HG02938 (cell line): ENCODE measurements around the gene NKD2.
"Not testable (repeated sequence)": the region's sequence is repeated elsewhere in the genome, so short reads cannot be mapped to it uniquely, and the experiment has no call there.

Experiments used
- ATAC-seq: cut with Tn5 transposase; IDR thresholded peaks from one replicate; pipeline ENCODE4 v1.9.1; 2021; ENCODE audit warnings: mild to moderate bottlenecking, moderate library complexity; ENCODE audit not compliant: unreplicated experiment

Gene NKD2

GRCh38 chr5:999032-999501 lies 9.5 kb upstream of the NKD2 start:
- ATAC-seq, result no peak

DNA sequence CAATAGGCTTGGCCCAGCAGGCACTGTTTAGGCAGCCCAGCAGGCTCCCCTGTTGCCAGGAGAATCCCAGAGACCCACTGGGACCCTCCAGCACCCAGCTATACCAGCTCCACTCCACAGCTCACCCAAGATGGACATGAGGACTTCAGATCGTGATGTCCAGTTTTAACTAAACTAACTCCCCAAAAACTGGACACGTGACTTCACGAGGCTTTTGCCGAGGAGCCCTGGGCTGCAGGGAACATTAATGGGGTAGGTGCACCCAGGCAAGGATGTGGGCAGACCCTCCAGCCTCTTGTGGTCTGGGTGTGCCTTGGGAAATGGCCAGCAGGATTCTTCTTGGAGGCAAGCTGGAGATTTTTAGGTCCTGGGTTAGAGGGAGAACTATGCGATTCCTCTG lies 8.9 kb upstream of the NKD2 start:
- ATAC-seq, result no peak

DNA sequence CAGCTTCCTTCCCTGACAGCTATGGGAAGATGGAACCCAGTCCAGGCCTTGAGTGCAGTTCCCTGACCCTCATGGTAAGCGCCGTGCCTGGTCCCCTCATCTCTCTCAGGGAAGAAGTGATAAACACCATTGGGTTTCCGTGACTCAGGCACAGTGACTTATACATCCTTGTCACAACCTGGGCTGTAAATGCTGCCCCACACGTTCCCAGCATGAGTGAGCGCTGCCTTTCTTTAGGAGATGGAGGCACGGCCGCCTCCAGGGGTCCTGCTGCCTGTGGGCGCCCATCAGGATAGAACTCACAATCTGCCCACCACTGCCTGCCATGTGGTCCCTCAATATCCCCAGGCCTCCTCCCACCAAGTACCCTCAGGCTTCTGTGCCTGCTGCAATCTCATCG lies 8.3 kb upstream of the NKD2 start:
- ATAC-seq, result no peak

DNA sequence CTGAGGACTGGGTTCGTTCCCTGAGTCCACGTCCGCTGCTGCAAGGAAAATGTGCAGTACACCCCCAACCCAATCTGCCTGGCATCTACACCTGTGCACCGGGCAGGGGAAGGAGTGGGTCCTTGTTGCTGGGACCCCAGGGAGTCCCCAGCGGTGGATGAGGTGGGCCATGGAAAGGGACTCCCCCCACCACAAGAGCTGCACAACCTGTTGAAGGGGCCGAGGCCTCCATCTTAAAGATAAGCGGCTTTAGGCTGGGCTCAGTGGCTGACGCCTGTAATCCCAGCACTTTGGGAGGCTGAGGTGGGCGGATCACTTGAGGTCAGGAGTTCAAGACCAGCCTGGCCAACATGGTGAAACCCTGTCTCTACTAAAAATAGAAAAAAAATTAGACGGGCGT lies 7.8 kb upstream of the NKD2 start:
- ATAC-seq, result not testable (repeated sequence)

DNA sequence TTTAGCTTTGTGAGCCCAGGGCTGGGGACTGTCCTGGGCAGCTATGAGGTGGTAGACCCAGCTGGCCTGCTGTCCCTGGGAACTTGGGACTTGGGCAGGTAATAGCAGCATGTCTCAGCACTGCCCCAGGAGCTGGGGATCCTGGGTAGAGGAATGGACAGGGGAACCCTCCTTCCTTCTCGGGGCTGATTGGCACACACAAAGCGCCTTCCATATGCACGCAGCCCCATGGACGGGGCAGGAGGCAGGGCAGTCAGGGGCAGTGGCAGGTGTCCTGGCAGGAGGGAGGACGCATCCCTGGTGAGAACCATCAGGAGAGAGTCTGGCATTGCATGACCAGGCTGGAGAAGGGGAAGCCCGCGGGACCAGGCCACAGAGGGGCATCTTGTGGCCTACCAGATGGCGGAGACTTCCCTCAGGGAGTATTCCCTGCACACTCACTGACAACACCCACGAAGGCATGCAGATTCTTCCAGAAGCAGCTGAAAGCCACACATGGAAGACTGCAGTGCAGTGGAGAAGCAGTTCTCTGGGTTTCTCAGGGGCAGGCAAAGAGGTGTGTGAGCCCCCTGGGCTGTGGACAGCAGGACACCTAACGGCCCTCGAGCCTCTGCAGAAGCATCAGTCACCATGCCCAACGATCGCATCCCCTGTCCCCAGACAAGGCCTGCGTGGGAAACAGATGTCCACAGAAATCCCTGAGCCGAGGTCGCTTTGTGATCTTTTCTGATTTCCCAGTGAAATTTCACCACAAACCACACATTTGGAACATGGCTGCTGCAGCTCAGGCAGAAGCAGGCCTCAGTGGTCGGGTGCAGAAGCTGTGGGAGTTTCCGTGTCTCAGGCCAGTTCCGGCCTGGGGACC lies 7.0 kb upstream of the NKD2 start:
- no peak for ATAC-seq

DNA sequence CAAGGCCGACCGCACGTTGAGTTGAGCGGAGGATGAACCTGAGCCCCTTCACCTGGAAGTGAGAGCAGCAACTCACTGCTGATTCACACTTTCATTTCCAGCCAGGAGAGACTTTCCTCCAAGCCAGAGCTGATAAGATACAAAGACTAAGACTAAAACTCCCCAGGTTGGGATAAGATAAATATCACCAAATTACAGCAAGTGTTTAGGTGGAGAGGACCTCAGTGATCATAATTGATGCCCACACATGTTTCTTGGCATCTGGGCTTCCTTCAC lies 6.4 kb upstream of the NKD2 start:
- ATAC-seq, result no peak

- no peak for ATAC-seq
Measured at GRCh38 chr5:1002836-1003235, 5.8 kb upstream of the NKD2 start.

DNA sequence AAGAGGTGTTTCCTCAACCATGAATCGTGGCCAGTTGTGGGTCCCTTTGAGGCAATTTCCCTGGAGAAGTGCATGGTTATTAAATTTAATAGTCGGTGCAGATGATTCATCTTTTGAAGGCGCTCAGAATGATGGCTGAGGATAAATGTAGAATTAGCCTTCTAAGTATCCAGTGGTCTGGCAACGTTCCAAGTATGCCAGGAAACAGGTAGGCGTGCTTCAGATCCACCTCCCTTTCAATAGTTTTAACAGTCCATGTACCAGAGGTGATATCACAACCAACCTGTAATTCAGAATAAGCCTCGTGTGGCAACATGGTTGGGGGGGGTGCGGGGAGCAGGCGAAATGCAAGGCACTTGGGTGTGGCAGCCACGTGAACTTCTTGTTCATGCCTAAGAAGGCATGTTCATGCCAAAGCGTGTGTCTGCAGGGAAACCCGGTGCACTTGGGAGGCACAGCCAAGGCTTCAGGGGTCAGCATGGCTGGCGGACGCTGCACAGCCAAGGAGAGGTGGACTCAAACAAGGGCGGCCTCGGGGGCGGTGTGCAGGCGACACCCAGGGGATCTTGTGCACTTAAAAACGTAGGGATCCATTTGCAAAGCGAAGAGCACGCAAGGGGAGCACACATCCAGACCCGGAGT lies 5.2 kb upstream of the NKD2 start:
- no peak for ATAC-seq

- no peak for ATAC-seq
Measured at GRCh38 chr5:1004461-1005248, 3.9 kb upstream of the NKD2 start.

GRCh38 chr5:1005249-1005851 lies 3.3 kb upstream of the NKD2 start:
- no peak for ATAC-seq

DNA sequence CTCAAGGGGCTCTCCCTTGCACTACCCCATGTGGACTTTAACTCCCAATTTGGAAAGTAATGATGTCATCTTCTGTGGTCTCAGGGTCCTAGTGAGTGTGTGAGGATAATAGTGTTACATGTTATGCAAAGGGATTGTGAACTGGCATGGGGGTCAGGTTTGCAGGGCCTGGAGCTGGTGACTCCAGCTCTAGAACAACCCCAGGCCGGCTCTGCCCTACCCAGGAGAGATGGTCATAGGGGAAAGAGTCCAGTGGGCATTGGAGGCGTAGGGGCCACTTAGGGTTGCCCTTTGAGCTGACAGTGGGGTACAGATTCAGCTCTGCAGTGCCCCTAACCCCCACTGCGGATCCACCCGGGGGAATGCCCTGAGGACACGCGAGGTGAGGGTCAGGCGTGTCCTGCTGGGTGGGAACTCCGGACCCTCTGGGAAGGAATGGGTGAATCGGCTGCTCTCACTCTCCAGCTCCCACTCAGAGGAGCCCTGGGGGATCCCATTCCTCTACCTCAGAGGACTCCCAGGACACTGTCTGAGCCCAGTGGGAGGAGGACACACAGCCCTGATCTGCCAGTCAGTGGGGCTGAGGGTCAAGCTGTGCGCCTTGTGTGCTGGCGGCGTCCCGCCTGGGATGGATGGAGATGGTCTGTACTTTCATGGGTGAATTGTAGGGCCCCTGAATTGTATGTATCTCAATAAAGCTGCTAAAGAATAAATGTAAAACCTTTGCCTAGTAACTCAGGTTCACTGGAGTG lies 2.5 kb upstream of the NKD2 start:
- ATAC-seq, result no peak

- no peak for ATAC-seq
Measured at GRCh38 chr5:1006656-1007071, 1.9 kb upstream of the NKD2 start.

GRCh38 chr5:1007221-1007680 lies 1.4 kb upstream of the NKD2 start:
- no peak for ATAC-seq

DNA sequence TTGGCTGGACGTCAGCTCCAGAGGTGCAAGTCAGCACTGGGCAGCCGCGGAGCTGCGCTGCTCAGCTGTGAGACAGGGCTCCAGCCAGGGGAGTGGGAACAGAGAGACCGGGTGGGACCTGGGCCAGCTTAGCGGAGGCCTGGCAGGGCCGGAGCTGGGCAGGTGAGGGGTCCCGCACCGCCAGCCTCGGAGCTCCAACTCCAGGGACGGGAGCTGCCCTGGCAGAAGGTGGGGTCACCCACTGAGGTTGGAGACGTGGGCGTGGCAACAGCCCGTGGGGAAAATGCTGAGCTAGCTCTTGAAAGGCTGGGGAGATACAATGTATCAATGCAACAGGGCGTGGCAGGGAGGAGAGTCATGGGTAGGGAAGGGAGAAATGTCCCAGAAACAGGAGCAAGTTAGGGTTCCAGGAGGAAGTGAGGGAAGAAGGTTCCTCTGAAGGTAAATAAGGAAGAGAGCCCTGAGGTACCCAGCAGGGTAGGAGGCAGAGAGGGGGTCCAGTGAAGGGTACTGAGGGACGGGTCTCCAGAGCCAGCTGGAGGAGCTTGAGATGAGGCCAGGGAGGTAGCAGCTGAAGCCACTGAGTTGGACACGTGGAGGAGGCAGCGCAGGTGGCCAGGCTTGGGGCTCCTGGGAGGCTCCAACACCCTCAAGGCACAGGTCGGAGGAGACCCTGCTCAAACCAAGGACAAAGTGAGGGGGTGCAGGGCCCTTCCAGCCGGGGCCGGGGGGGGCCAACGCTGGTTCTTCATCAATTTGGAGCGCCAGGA lies 736 bp upstream of the NKD2 start:
- ATAC-seq, result no peak

DNA sequence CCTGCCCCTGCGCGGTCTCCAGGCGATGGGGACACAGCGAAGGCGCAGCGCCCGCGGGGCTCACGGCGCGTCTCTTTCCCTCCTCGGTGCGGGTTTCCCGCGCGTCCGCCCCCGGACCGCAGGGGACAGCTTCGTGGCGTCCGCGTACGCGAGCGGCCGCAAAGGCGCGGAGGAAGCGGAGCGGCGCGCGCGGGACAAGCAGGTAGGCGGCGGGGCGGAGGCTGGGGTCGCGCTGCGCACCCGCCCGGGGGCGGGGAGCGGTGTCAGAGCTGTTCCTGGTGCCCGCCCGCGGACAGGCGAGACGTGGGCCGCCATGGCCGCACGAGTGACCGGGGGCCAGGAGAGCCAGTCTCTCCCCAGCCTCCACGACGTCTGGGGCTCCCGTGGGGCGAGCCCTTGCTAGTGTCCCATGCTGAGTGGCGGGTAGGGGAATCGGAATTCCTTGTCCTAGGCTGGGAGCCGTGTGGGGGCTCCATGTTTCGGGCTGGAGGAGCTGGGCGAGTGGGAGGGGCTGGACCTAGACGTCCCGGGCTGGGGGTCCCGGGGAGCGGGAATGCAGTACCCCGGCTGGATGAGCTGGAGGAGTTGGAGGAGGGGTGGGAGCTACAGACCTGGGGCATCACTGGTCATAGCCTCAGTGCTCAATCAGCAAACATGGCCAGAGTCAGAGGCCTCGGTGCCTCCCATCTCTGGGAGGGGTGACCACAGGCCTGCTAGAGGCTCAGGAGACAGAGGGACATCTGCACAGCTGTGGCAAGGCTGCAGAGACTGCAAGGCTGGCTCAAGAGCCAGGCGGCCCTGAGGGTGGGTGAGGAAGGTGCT lies 968 bp downstream of the NKD2 start:
- no peak for ATAC-seq

DNA sequence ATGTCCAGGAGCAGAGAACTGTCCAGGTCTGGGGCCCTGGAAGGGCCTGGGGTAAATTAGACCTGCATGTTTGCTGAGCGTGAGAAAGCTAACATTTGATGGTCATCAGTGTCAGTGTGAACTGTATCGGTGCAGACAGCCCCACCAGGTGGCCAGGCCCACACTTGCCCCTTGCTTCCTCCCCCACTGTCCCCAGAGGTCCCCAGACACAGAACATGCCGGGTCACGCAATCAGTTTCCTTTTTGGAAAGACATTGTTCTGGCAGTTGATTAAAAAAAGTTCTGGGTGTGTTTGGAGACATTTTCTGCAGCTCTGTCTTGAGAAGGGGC lies 1.5 kb downstream of the NKD2 start:
- no peak for ATAC-seq

GRCh38 chr5:1010641-1011046 lies 2.0 kb downstream of the NKD2 start:
- no peak for ATAC-seq

GRCh38 chr5:1011226-1011631 lies 2.6 kb downstream of the NKD2 start:
- no peak for ATAC-seq

- ATAC-seq, result no peak
Measured at GRCh38 chr5:1011741-1012312, 3.2 kb downstream of the NKD2 start.
